Astrocyte of the hippocampus (primary cell): ENCODE measurements around the gene AFF3.

Experiments used
- DNase-seq: peaks from one replicate; pipeline ENCODE4 v3.0.0; 2011; ENCODE audit warnings: low read depth, low spot score

Gene AFF3

DNA sequence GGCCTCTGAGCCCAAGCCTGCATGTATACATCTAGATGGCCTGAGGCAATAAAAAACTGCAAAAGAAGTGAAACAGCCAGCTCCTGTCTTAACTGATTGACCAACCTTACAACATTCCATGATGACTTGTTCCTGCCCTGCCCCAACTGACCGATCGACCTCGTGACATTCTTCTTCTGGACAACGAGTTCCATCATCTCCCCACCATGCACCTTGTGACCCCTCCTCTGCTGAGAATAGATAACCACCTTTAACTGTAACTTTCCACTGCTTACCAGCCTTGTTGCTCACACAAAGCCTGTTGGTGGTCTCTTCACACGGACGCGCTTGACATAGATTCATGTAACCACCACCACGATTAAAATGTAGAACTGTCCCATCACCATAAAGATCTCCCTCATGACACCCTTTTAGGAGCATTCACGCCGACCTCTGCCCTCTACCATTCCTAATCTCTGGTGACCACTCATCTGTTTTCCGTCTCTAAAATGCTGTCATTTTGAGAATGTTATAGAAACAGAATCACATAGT lies 532.5 kb downstream of the AFF3 start:
- no peak for DNase-seq

DNA sequence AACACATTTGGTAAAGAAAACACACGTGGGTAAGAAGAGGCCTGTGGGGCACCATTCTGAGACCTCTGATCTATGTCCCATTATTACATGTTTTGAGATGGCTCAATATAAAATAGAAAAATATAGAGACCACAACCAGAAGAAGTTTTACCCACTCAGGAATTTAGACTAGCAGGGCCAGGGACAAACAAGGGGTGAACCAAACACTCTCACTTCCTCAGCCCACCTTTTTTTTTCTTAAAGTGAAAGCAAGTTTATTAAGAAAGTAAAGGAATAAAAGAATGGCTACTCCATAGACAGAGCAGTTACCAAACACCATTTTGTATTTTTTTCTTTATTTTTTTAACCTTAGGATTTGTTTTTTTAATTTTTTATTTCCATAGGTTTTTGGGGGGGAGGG lies 533.5 kb downstream of the AFF3 start:
- no peak for DNase-seq

DNA sequence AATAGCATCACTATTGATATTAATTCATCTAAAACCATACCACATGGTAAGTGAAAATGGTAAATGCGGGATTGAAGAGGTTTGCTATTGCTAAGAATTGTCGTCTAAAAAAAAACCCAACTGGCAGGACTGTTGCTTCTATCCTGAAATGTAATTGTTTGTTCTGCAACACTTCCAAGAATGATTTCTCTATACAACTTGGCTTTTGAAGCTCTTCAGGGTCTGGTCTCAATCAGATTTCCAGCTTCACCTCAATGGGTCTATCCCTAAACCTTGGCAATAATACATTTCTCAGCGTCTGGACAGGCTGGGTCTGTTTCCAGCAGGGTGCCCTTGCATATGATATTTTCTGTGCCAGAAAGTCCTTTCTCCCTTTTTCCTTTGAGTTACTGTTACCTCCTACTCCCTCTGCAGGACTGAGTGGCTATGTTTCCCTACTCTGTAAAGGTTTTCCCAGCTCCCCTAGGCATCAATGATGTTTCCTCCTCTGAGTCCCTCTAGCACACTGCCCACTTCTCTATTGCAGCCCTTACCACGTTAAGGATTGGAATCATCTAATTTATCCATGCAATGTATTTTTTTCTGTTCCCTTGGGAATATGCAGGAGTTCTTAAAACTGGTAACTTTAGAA lies 534.4 kb downstream of the AFF3 start:
- peak; percentile 16 for DNase-seq

- DNase-seq, result no peak
Measured at GRCh38 chr2:99607454-99607853, 534.9 kb downstream of the AFF3 start.

DNA sequence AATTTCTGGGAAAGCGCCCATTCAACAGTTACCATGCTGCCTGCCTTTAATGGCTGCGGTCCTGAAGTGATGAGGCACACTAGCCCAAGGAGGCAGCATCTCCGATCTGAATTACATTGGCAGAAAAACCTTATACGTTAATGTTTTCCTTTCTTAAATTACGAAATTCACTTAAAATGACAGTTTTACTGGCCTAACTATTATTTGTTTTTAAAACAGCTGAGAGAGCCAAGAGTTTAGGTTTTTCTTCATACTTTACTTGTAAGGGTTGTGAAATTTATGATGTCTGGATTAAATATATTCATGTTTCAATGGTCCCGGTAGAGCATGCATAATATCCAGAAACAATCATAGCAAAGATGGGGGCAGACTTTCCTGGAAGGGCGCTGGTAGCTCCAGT lies 537.4 kb downstream of the AFF3 start:
- DNase-seq, result no peak

DNA sequence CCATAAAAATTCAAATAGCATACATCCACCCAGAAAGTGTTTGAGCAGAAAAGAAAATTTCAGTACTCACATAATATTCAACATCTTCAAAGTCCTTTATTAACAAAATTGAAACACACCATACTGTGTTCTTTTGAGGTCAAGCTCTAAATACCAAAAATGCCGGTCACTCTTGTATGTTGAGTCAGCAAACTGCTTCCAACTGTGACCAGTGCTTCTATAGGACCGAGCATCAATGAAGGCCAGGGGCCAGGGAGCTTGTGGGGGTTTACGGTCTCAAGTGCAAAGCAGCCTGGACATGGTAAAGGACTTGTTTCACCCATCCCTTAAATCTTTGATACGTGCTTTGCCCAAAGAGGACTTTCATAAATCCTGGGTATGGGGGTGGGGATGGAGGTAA lies 539.9 kb downstream of the AFF3 start:
- peak; percentile 81 for DNase-seq

DNA sequence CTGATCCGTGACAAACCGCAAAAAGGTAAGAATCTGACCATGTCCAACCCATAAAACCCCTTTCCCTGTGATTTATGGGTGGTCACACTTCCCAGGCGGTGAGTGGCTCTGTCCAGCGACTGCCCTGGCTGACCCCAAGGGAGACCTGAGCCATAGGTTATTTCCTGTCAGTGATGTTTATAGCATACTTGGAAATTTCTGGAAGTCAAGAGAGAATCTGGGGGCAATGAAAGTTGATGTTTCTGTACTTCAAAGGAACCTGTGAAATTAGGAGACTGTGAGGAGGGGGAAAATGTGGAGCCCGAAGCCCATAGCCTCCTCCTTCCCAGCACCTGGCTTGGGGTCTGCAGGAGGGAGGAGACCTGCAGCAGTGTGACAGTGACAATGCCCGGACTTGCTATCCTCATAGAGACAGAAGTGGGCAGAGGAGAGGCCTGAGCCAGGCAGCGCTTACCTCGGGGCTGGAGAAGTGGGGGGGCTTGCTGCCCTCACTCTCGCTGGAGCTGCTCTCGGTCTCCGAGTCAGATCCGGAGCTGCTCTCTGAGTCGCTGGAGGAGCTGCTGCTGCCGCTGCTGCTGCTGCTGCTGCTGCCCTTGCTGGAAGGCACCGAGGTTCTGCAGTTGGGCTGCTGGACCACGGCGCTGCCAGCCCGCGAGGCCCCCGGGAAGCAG lies 541.3 kb downstream of the AFF3 start:
- peak; percentile 56 for DNase-seq

DNA sequence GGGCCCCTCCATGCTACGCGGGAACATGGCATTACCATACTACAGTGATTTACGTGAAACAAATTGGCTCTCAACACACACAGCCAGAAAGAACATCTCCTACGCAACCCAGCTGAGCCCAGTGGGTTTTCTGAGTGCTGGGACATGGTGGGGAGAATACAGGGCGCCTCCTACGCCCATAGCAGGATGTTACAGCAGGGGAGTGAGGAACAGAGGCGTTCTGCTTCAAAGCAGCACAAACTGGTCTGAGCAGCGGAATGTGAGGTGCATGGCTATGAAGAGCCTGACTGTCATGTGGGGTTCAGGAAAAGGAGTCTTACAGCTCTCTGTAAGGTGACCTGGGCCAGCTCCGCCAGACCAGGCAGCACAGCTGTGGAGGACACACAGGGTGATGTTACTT lies 543.9 kb downstream of the AFF3 start:
- DNase-seq, result no peak

GRCh38 chr2:99597616-99598015 lies 544.8 kb downstream of the AFF3 start:
- peak; percentile 95 for DNase-seq

- DNase-seq, result no peak
Measured at GRCh38 chr2:99595373-99595772, 547.0 kb downstream of the AFF3 start.

- DNase-seq, result no peak
Measured at GRCh38 chr2:99593692-99594427, 548.5 kb downstream of the AFF3 start.

- no peak for DNase-seq
Measured at GRCh38 chr2:99576775-99577174, 565.6 kb downstream of the AFF3 start.

- DNase-seq, result no peak
Measured at GRCh38 chr2:99573634-99574251, 568.6 kb downstream of the AFF3 start.

GRCh38 chr2:99572373-99573164 lies 569.8 kb downstream of the AFF3 start:
- peak; percentile 82 for DNase-seq

GRCh38 chr2:99571954-99572353 lies 570.4 kb downstream of the AFF3 start:
- DNase-seq, result no peak

DNA sequence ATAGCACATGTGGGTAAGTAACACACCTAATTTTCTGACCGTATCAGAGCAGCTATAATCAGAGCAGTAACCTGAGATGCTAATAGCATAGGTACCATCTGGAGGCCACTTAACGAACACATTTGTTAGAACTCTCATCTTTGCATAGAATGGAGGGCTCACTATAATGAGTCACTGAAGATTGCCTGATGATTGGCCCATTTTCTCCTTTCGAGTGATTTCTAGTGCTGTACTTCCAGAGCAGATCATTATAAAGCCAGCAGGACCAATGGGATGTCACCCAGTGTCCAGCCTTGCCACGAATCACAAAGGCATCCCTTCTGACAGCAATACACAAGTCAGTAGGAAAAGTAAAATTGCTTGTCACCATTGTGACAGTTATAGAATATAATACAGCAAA lies 570.9 kb downstream of the AFF3 start:
- DNase-seq, result peak; percentile 31

DNA sequence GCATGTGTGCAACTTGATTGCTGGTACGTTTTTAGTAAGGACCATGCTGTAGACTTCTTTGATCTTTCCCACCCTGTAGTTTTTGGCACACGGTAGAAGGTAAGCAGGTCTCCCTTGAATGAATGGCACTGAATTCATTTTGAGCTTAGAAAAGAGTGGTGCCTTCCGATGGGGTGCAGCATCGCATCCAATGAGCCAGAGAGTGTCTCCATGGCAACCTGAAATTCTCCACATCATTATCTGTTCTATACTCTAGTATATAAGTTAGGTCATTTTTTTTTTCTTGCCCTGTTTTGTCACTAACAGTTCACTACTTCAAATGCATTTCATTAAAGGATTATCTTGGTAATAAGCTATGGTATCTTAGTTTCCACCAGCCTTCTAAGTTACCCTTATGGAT lies 571.4 kb downstream of the AFF3 start:
- no peak for DNase-seq

DNA sequence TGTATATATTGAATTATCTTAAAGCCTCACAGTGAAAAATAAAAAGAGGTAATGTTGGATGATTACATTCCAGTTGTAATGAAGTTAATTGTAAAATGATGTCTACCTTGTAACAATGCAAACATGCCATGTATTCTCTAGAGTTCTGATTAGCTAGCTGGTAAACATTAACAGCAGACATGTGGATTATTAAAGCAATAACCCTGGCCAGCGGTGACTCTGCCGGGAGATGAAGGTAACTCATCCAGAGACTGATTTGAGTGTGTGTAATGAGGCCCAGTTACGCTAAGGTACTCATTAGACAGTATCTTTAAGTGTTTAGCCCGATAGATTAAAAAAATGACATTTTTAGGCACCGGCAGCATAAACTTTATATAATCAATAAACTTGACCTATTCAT lies 573.0 kb downstream of the AFF3 start:
- DNase-seq, result no peak

DNA sequence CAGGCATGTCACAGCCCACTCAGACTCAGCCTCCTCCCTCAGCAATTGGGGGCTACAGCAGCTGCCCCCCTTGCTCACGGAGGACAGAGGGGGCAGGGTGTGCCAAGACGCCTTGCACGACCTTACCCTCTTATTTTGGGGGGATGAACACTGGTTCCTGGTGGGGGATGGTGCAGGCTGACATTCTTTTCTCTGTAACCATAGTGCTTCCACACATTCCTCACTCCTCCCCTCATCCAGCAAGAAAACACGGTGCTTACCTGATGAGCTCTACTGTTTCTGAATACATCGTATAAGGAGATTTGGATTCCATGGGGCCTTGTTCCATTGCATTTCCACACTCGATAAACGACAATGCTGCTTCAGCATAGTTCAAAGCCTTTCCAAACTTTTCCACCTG lies 577.2 kb downstream of the AFF3 start:
- no peak for DNase-seq

DNA sequence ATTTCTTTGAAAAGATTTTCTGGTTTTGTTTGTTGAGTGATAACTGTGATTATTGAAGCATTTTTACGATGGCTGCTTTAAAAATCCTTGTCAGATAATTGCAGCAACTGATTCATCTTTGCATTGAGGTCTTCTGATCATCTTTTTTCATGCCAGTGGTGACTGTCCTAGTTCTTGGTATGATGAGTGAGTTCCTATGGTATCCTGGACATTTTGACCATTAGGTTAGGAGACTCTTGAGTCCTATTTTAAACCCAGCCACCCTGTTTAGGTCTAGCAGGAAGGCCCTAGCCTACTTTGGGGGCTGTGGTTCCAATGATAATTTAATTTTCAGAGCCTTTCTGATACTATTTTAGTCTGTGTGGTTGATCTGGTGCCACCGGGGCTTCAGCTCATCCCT lies 579.9 kb downstream of the AFF3 start:
- DNase-seq, result no peak

GRCh38 chr2:99561804-99562203 lies 580.6 kb downstream of the AFF3 start:
- no peak for DNase-seq
